Panc1 (cell line): ENCODE data around the gene ARF1. TPM values are rescaled to one million over a fixed set of nuclear protein-coding genes. Genes with fewer than 3 reads are reported as not detected.

Experiments used
- ATAC-seq: fragments of 200-7000 bp; cut with Tn5 transposase; 2 replicates; pipeline ENCODE4 v1.9.1; 2020; ENCODE audit warnings: mild to moderate bottlenecking, moderate library complexity
- BruUV-seq: library from RNA; stranded (reverse); fragments of 400-500 nt; replicated peaks from 2 replicates; lab custom pipeline; 2021; lab: Mats Ljungman, UMichigan
- CTCF ChIA-PET: fragments of 300-600 bp; sonication (Branson Sonifier 250); formaldehyde crosslinking; loops from one replicate; lab custom pipeline; 2022; ENCODE audit warnings: antibody characterized with exemption; lab: Charles Lee
- POLR2A ChIA-PET: fragments of 300-600 bp; sonication (Branson Sonifier 250); formaldehyde crosslinking; loops from one replicate; lab custom pipeline; 2022; ENCODE audit warnings: antibody characterized with exemption; lab: Charles Lee
- DNase-seq: peaks from one replicate; pipeline ENCODE4 v3.0.0-alpha.2; 2010; ENCODE audit warnings: low read depth, low spot score
- H3K27ac ChIP-seq: 2 replicates; pipeline ENCODE4 v1.5.1; 2011; ENCODE audit warnings: mild to moderate bottlenecking, low read length, inconsistent platforms
- H3K27me3 ChIP-seq: fragments of 200-500 bp; sonication (Bioruptor generic); 2 replicates; pipeline ENCODE4 v1.6.0; 2014; ENCODE audit warnings: low read length, inconsistent platforms; ENCODE audit not compliant: control insufficient read depth, insufficient read depth
- H3K36me3 ChIP-seq: fragments of 200-500 bp; sonication (Bioruptor generic); 2 replicates; pipeline ENCODE4 v1.5.1; 2014; ENCODE audit warnings: inconsistent platforms, mild to moderate bottlenecking, low read length, moderate library complexity; ENCODE audit not compliant: control insufficient read depth, insufficient read depth
- H3K4me1 ChIP-seq: 2 replicates; pipeline ENCODE4 v1.5.1; 2011; ENCODE audit warnings: inconsistent platforms, mild to moderate bottlenecking, low read length, moderate library complexity; ENCODE audit not compliant: control insufficient read depth, insufficient read depth
- H3K4me3 ChIP-seq, 2 experiments: 2 replicates each; pipeline ENCODE4 v1.5.1; 2011 to 2012; ENCODE audit warnings: low read depth in 2 of 2, low read length in 2 of 2, mild to moderate bottlenecking in 2 of 2, inconsistent platforms in 1 of 2, moderate library complexity in 1 of 2
- H3K9me3 ChIP-seq: fragments of 200-500 bp; sonication (Bioruptor generic); 2 replicates; pipeline ENCODE4 v1.5.1; 2014; ENCODE audit warnings: low read depth, mild to moderate bottlenecking, inconsistent platforms, low read length, moderate library complexity; ENCODE audit not compliant: control insufficient read depth, insufficient read depth
- CTCF ChIP-seq: fragments of 450-650 bp; IDR thresholded peaks from 2 replicates; pipeline ENCODE4 v1.5.1; 2017; ENCODE audit warnings: mild to moderate bottlenecking
- POLR2AphosphoS5 ChIP-seq: IDR thresholded peaks from 2 replicates; pipeline ENCODE4 v1.6.1; 2012; ENCODE audit warnings: mild to moderate bottlenecking, low read depth, low read length, moderate library complexity
- REST ChIP-seq, 2 experiments: IDR thresholded peaks; 2 replicates each; pipeline ENCODE4 v1.6.1; 2011 to 2012; ENCODE audit warnings: low read depth in 2 of 2, control low read depth in 1 of 2, low read length in 1 of 2, mild to moderate bottlenecking in 1 of 2, moderate library complexity in 1 of 2; ENCODE audit not compliant: insufficient read depth in 1 of 2
- SIN3A ChIP-seq: IDR thresholded peaks from 2 replicates; pipeline ENCODE4 v1.6.1; 2012; ENCODE audit warnings: low read depth, mild to moderate bottlenecking, low read length, moderate library complexity, borderline replicate concordance; ENCODE audit not compliant: insufficient read depth
- TCF7L2 ChIP-seq: IDR thresholded peaks from 2 replicates; pipeline ENCODE4 v1.6.1; 2011; ENCODE audit warnings: mild to moderate bottlenecking, low read depth, low read length, inconsistent platforms
- in situ Hi-C: cut with HindIII; loops from 2 replicates; pipeline ENCODE4 v1.10.0; 2016; ENCODE audit warnings: low sequenced_read_pairs, low pct_unique_long_range_greater_than_20kb
- intact Hi-C: fragments of 100-400 bp; cut with micrococcal nuclease; formaldehyde crosslinking; loops from one replicate; pipeline ENCODE4 v1.10.0; 2022; ENCODE audit not compliant: unreplicated experiment
- total RNA-seq: library from RNA; stranded (reverse); gene quantifications from one replicate; pipeline ENCODE4 v1.2.1, GENCODE V29; 2021; ENCODE audit not compliant: unreplicated experiment

Gene ARF1
- total RNA-seq, 1 experiment from 2014 or later: 321 TPM

GRCh38 chr1:228112617-228113016 lies 30.1 kb downstream of the ARF1 start:
- Histone ChIP-seq H3K36me3 (peaks cover 2% of the 10 kb centered on the region; the same call in 1 of the 2 replicates), H3K27ac (no peak overlapping the region), H3K4me3 (no peak overlapping the region), H3K4me1 (peaks cover 5% of the 10 kb centered on the region; the same call in 1 of the 2 replicates), H3K9me3 (no peaks in the 10 kb centered on the region), H3K27me3 (no peaks in the 10 kb centered on the region)
- POLR2A ChIA-PET: no interaction called here
- in situ Hi-C loops (no loop called here), intact Hi-C loops (no loop called here)
- DNase-seq (no peak), ATAC-seq (no peak)
- TF ChIP-seq CTCF: no peak
- TF ChIP-seq TCF7L2: no peak
- no peak for TF ChIP-seq REST (IDR thresholded peaks at IDR 0.05; ENCODE audit: insufficient read depth in 1 of 2, low read depth in 2 of 2, low read length in 1 of 2)
- TF ChIP-seq SIN3A: no peak
- TF ChIP-seq POLR2AphosphoS5: no peak
- no TSS peak for BruUV-seq
- CTCF ChIA-PET: no interaction called here

GRCh38 chr1:228114827-228115226 lies 32.3 kb downstream of the ARF1 start:
- POLR2A ChIA-PET: no interaction called here
- BruUV-seq: no TSS peak
- Histone ChIP-seq H3K27ac (no peak overlapping the region), H3K4me3 (no peak overlapping the region), H3K27me3 (no peaks in the 10 kb centered on the region), H3K4me1 (no peaks in the 10 kb centered on the region), H3K36me3 (no peaks in the 10 kb centered on the region; the same call in 1 of the 2 replicates), H3K9me3 (peaks cover 9% of the 10 kb centered on the region; the same call in 1 of the 2 replicates)
- intact Hi-C loops (no loop called here), in situ Hi-C loops (no loop called here)
- DNase-seq: no peak
- CTCF ChIA-PET: no interaction called here
- TF ChIP-seq TCF7L2: no peak
- TF ChIP-seq REST (IDR thresholded peaks at IDR 0.05; ENCODE audit: insufficient read depth in 1 of 2, low read depth in 2 of 2, low read length in 1 of 2): no peak
- no peak for TF ChIP-seq CTCF
- TF ChIP-seq SIN3A: no peak
- no peak for TF ChIP-seq POLR2AphosphoS5
- no peak for ATAC-seq
